IMR-90 (cell line): ENCODE results near the gene ARPC4. TPM values are rescaled to one million over a fixed set of nuclear protein-coding genes. Genes with fewer than 3 reads are reported as not detected.

Source experiments
- ATAC-seq: fragments of 200-7000 bp; cut with Tn5 transposase; 2 replicates; pipeline ENCODE4 v1.9.1; 2020; ENCODE audit warnings: low read depth, mild to moderate bottlenecking, moderate library complexity
- BruUV-seq: library from RNA; stranded (reverse); fragments of 400-500 nt; replicated peaks from 2 replicates; lab custom pipeline; 2021; lab: Mats Ljungman, UMichigan
- CTCF ChIA-PET: fragments of 300-600 bp; formaldehyde crosslinking; extraction: SDS; loops from one replicate; lab custom pipeline; 2021; ENCODE audit warnings: antibody characterized with exemption; lab: Yijun Ruan, JAX
- POLR2A ChIA-PET: fragments of 300-600 bp; sonication (Branson Sonifier 250); formaldehyde crosslinking; loops from one replicate; lab custom pipeline; 2022; ENCODE audit warnings: antibody characterized with exemption; ENCODE audit not compliant: unreplicated experiment; lab: Charles Lee
- DNase-seq: peaks from one replicate; pipeline ENCODE4 v3.0.0; 2013
- H2AFZ ChIP-seq: replicated peaks from 2 replicates; pipeline ENCODE3; 2013; ENCODE audit warnings: low read length, mild to moderate bottlenecking; ENCODE audit not compliant: poor library complexity
- H2AK5ac ChIP-seq: 2 replicates; pipeline ENCODE4 v1.6.1; 2013; ENCODE audit warnings: low read depth, low read length, inconsistent platforms
- H2AK9ac ChIP-seq: replicated peaks from 2 replicates; pipeline ENCODE3; 2013; ENCODE audit warnings: mild to moderate bottlenecking, low read depth, low read length, moderate library complexity; ENCODE audit not compliant: poor library complexity
- H2BK120ac ChIP-seq: 2 replicates; pipeline ENCODE4 v1.6.1; 2013; ENCODE audit warnings: low read depth, low read length, inconsistent platforms
- H2BK15ac ChIP-seq: 3 replicates; pipeline ENCODE4 v1.6.1; 2013; ENCODE audit warnings: low read depth, low read length, inconsistent platforms
- H2BK20ac ChIP-seq: 2 replicates; pipeline ENCODE4 v1.6.1; 2013; ENCODE audit warnings: low read depth, mild to moderate bottlenecking, inconsistent platforms, low read length, moderate library complexity
- H2BK5ac ChIP-seq: 2 replicates; pipeline ENCODE4 v1.6.1; 2013; ENCODE audit warnings: mild to moderate bottlenecking, low read depth, low read length, inconsistent platforms; ENCODE audit not compliant: poor library complexity, severe bottlenecking
- H3K14ac ChIP-seq: replicated peaks from 2 replicates; pipeline ENCODE4 v1.6.1; 2013; ENCODE audit warnings: low read depth, low read length, inconsistent platforms
- H3K18ac ChIP-seq: 2 replicates; pipeline ENCODE4 v1.6.1; 2013; ENCODE audit warnings: low read depth, low read length, control low read depth
- H3K23ac ChIP-seq: 2 replicates; pipeline ENCODE4 v1.6.1; 2013; ENCODE audit warnings: low read depth, low read length, inconsistent platforms
- H3K27ac ChIP-seq: 2 replicates; pipeline ENCODE4 v1.5.1; 2013; ENCODE audit warnings: mild to moderate bottlenecking, control low read depth, low read length; ENCODE audit not compliant: insufficient read depth
- H3K27me3 ChIP-seq: 2 replicates; pipeline ENCODE4 v1.6.1; 2013; ENCODE audit warnings: low read length; ENCODE audit not compliant: control insufficient read depth, insufficient read depth
- H3K36me3 ChIP-seq: 2 replicates; pipeline ENCODE4 v1.6.1; 2013; ENCODE audit warnings: low read length, mixed read lengths; ENCODE audit not compliant: control insufficient read depth, insufficient read depth
- H3K4ac ChIP-seq: 2 replicates; pipeline ENCODE4 v1.6.1; 2013; ENCODE audit warnings: low read depth, low read length, inconsistent platforms
- H3K4me1 ChIP-seq: 2 replicates; pipeline ENCODE4 v1.6.1; 2013; ENCODE audit warnings: low read length, mixed read lengths; ENCODE audit not compliant: control insufficient read depth, insufficient read depth
- H3K4me2 ChIP-seq: 2 replicates; pipeline ENCODE4 v1.6.1; 2013; ENCODE audit warnings: low read depth, mild to moderate bottlenecking, control low read depth, low read length, moderate library complexity
- H3K4me3 ChIP-seq: 2 replicates; pipeline ENCODE4 v1.5.1; 2013; ENCODE audit warnings: low read depth, mild to moderate bottlenecking, control low read depth, low read length, moderate library complexity; ENCODE audit not compliant: insufficient read depth
- H3K56ac ChIP-seq: 2 replicates; pipeline ENCODE4 v1.6.1; 2013; ENCODE audit warnings: low read length, inconsistent platforms; ENCODE audit not compliant: insufficient read depth; ENCODE audit errors: extremely low read depth
- H3K79me1 ChIP-seq, 2 experiments: 2 replicates each; pipeline ENCODE4 v1.6.1; 2013; ENCODE audit warnings: low read length in 2 of 2, inconsistent platforms in 1 of 2, low read depth in 1 of 2
- H3K9ac ChIP-seq: 2 replicates; pipeline ENCODE4 v1.6.1; 2013; ENCODE audit warnings: low read depth, low read length, control low read depth
- H3K9me1 ChIP-seq: 2 replicates; pipeline ENCODE4 v1.6.1; 2013; ENCODE audit warnings: low read length, inconsistent platforms; ENCODE audit not compliant: insufficient read depth
- H3K9me3 ChIP-seq: 2 replicates; pipeline ENCODE4 v1.6.1; 2013; ENCODE audit warnings: low read length; ENCODE audit not compliant: control insufficient read depth, insufficient read depth
- H4K20me1 ChIP-seq: 2 replicates; pipeline ENCODE4 v1.6.1; 2013; ENCODE audit warnings: low read length, inconsistent platforms; ENCODE audit not compliant: insufficient read depth
- H4K5ac ChIP-seq: 2 replicates; pipeline ENCODE4 v1.6.1; 2013; ENCODE audit warnings: mild to moderate bottlenecking, low read depth, low read length, control low read depth
- H4K8ac ChIP-seq, 2 experiments: 2 replicates each; pipeline ENCODE4 v1.6.1; 2013; ENCODE audit warnings: low read depth in 2 of 2, low read length in 2 of 2, control low read depth in 1 of 2, inconsistent platforms in 1 of 2
- H4K91ac ChIP-seq: 2 replicates; pipeline ENCODE4 v1.6.1; 2013; ENCODE audit warnings: low read depth, low read length, inconsistent platforms; ENCODE audit not compliant: insufficient read depth
- CEBPB ChIP-seq: IDR thresholded peaks from 2 replicates; pipeline ENCODE4 v1.6.1; 2012; ENCODE audit warnings: low read depth, low read length, improper control_type of control experiment
- NFE2L2 ChIP-seq: fragments of 150-350 bp; IDR thresholded peaks from 2 replicates; pipeline ENCODE4 v1.6.1; 2016; ENCODE audit warnings: low read depth, mild to moderate bottlenecking, low read length
- POLR2A ChIP-seq: IDR thresholded peaks from 2 replicates; pipeline ENCODE4 v1.6.1; 2012; ENCODE audit warnings: mild to moderate bottlenecking, low read depth, low read length
- RAD21 ChIP-seq: IDR thresholded peaks from 2 replicates; pipeline ENCODE4 v1.6.1; 2012; ENCODE audit warnings: low read length, improper control_type of control experiment
- WGBS, 2 experiments: methylation state at CpG; one replicate each; pipeline versions ENCODE4 v1.1.5 to v1.1.7; 2013; ENCODE audit warnings: missing lambda C conversion rate in 2 of 2; ENCODE audit not compliant: insufficient read length in 1 of 2; ENCODE audit errors: extremely low coverage in 2 of 2; 5-methylcytosine and 5-hydroxymethylcytosine counted together
- dilution Hi-C: fragments of 300-500 bp; cut with HindIII; formaldehyde crosslinking; loops from one replicate; pipeline ENCODE4 v1.14.3; 2018; ENCODE audit warnings: low sequenced_read_pairs; ENCODE audit not compliant: unreplicated experiment
- in situ Hi-C: fragments of 300-500 bp; cut with MboI; formaldehyde crosslinking; loops from 3 replicates; pipeline ENCODE4 v1.14.3; 2019; ENCODE audit warnings: low sequenced_read_pairs, inconsistent platforms, mixed read lengths
- intact Hi-C: fragments of 100-400 bp; cut with micrococcal nuclease; formaldehyde crosslinking; loops from 2 replicates; pipeline ENCODE4 v1.10.0; 2022
- polyA plus RNA-seq, 3 experiments: library from polyadenylated mRNA; depleted of rRNA; stranded (reverse); fragments of >200 nt; gene quantifications; 2 replicates each; pipeline ENCODE4 v1.2.3, GENCODE V29; 2012; ENCODE audit warnings: low replicate concordance in 1 of 3
- total RNA-seq: library from RNA; depleted of rRNA; stranded (reverse); fragments of >200 nt; gene quantifications from 2 replicates; pipeline ENCODE4 v1.2.3, GENCODE V29; 2012

Gene ARPC4
- total and polyA plus RNA-seq, 2 of the 4 experiments (the other 2 are of a cell fraction): 188 to 383 TPM

DNA sequence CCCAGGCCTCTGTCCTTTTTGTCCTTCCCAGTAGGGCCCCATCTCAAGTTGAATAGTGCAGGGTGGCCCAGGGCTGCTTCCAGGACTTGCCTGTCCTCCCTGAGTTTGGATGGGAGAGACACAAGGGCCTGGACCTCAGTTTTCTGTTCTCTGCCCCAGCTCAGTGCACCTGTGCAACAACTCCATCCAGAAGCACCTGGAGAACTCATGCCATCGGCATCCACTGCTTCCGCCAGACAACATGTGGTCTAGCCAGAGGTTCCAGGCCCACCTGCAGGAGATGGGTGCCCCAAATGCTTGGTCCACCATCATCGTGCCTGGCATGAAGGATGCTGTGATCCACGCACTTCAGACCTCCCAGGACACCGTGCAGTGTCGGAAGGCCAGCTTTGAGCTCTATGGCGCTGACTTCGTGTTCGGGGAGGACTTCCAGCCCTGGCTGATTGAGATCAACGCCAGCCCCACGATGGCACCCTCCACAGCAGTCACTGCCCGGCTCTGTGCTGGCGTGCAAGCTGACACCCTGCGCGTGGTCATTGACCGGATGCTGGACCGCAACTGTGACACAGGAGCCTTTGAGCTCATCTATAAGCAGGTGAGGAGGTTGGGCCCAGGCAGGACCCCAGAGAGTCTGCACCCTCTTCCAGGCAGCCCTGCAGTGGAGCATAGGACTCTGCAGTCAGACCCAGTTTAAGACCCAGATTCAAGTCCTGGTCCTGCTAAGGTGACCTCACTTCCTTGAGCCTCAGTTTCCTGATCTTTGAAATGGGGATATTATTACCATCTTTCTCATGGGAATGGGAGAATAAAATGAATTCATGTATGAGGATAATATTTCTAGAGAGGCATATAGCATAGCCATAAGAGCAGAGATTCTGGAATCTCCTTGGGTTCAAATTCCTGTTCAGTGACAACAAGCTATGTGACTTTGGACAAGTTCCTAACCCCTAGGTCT, 36.2 kb downstream of the ARPC4 start (continued):
- TF ChIP-seq CEBPB (no peak), RAD21 (no peak), POLR2A (no peak)

DNA sequence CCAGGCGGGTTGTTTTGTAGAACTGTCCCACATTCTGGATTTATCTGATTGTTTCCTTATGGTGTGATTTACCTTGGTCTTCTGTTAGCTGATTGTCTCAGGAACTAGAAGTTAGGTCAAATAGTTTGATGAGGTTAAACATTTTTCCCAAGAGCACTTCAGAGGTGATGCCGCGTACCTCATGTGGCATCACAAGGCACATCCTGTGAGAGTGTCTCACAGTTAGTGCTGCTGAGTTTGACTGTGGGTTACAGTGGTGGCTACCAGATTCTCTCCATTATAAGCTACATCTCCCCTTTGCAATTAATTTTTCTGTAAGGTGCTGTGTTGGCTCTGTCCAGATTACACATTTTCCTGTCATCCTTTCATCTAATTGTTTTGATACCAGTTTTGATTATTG, 38.4 kb downstream of the ARPC4 start:
- H3K4me1 ChIP-seq: no peaks in the 10 kb centered on the region
- no peak overlapping the region for H3K4me2 ChIP-seq
- no peak overlapping the region for H4K8ac ChIP-seq
- no peak for DNase-seq
- H2BK120ac ChIP-seq: no peak overlapping the region
- no peak overlapping the region for H3K27ac ChIP-seq
- no peak overlapping the region for H4K5ac ChIP-seq
- dilution Hi-C loops (no loop called here), intact Hi-C loops (no loop called here), in situ Hi-C loops (no loop called here)
- H2BK20ac ChIP-seq: no peak overlapping the region
- H3K9me3 ChIP-seq: no peaks in the 10 kb centered on the region
- WGBS, 2 experiments: no CpG with 5 or more reads among the region's 3 CpGs
- no peaks in the 10 kb centered on the region for H3K27me3 ChIP-seq
- CTCF ChIA-PET: no interaction called here
- no peak overlapping the region for H3K9ac ChIP-seq
- TF ChIP-seq NFE2L2: no peak
- no peak overlapping the region for H3K4ac ChIP-seq
- H3K18ac ChIP-seq: no peak overlapping the region
- H3K23ac ChIP-seq: no peak overlapping the region
- 0 out of 2 replicates have a peak, but pooled peaks cover 3% of the 10 kb centered on the region for H3K9me1 ChIP-seq
- H3K56ac ChIP-seq: no peak overlapping the region
- no peak overlapping the region for H2AK9ac ChIP-seq
- no peak overlapping the region for H2BK5ac ChIP-seq
- no peak overlapping the region for H4K91ac ChIP-seq
- H2AK5ac ChIP-seq: no peak overlapping the region
- POLR2A ChIA-PET: no interaction called here
- H2BK15ac ChIP-seq: no peak overlapping the region
- H2AFZ ChIP-seq: no peak overlapping the region
- H3K36me3 ChIP-seq: peaks cover 47% of the 10 kb centered on the region
- ATAC-seq: no peak
- H3K4me3 ChIP-seq: no peak overlapping the region
- no peak overlapping the region for H3K14ac ChIP-seq
- no peaks in the 10 kb centered on the region for H3K79me1 ChIP-seq
- H4K20me1 ChIP-seq: no peaks in the 10 kb centered on the region
- no TSS peak for BruUV-seq
